Transverse colon (tissue), 4 donors: ENCODE data around the gene MAP2K5.

Experiments
- EP300 ChIP-seq: sonication (generic); formaldehyde crosslinking; IDR thresholded peaks from one replicate; pipeline ENCODE4 v1.6.1; 2017; ENCODE audit warnings: antibody characterized with exemption, low read depth
- POLR2A ChIP-seq: fragments of 450-650 bp; IDR thresholded peaks from one replicate; pipeline ENCODE4 v1.6.1; 2016; ENCODE audit warnings: antibody characterized with exemption, mild to moderate bottlenecking, moderate library complexity
- POLR2AphosphoS5 ChIP-seq, 3 donors: sonication (generic); formaldehyde crosslinking; IDR thresholded peaks; one replicate each; pipeline ENCODE4 v1.6.1; 2016; ENCODE audit warnings: antibody characterized with exemption in 3 of 3
- TF ChIP-seq, protein P1 (sequence below), 5 experiments: fragments of 200-600 bp in 3 of 5; fragments of 450-650 bp in 2 of 5; sonication (generic) in 3 of 5; IDR thresholded peaks; 1 replicate in 2 of 5; 2 replicates in 3 of 5; pipeline ENCODE4 v1.5.1; 2016 to 2017; ENCODE audit warnings: antibody characterized with exemption in 5 of 5, inconsistent platforms in 3 of 5, mild to moderate bottlenecking in 2 of 5, moderate library complexity in 1 of 5

DNA sequence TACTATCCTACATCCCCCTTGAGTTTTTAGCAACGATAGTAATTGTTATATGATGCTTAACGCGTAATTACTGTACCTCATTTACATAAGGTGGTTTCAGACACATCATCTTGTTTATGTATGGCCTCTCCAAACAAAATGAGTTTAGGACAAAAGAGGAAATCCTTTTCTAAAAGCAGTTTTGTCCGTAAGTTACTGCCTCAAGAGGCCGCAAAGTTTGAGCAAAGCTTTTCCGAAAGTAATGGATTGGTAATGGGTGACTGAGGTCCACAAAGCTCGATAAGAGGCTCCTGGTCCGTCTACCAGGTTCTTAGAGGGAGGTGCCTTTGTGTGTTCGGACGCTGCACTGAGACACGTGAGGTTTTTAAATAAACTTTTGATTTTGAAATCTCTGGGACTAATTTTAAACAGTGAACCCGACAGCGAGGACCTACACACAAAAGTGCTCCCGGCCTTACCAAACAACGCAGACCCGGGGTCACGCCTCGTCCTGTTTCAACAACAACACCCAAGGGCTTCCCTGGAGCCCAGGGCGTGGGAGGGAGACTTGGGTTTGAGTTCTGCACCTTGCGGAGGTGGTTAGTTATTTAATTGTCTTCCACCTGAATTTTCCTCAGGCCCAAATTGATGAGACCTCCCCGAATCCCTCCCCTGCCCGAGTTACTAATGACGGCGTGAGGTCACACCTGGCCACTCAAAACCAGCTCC is 22.0 kb upstream of the MAP2K5 start:
- TF ChIP-seq, protein P1, sequence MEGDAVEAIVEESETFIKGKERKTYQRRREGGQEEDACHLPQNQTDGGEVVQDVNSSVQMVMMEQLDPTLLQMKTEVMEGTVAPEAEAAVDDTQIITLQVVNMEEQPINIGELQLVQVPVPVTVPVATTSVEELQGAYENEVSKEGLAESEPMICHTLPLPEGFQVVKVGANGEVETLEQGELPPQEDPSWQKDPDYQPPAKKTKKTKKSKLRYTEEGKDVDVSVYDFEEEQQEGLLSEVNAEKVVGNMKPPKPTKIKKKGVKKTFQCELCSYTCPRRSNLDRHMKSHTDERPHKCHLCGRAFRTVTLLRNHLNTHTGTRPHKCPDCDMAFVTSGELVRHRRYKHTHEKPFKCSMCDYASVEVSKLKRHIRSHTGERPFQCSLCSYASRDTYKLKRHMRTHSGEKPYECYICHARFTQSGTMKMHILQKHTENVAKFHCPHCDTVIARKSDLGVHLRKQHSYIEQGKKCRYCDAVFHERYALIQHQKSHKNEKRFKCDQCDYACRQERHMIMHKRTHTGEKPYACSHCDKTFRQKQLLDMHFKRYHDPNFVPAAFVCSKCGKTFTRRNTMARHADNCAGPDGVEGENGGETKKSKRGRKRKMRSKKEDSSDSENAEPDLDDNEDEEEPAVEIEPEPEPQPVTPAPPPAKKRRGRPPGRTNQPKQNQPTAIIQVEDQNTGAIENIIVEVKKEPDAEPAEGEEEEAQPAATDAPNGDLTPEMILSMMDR (IDR thresholded peaks at IDR 0.05): no peak
- TF ChIP-seq POLR2AphosphoS5 (IDR thresholded peaks at IDR 0.05) (no peak), POLR2A (no peak), EP300 (no peak)
